8988T (cell line): ENCODE data around the gene MXD4.
"Not testable (repeated sequence)": the region's sequence is repeated elsewhere in the genome, so short reads cannot be mapped to it uniquely, and the experiment has no call there.

Experiments
- DNase-seq: peaks from one replicate; pipeline ENCODE4 v3.0.0; 2011

Gene MXD4

GRCh38 chr4:2291705-2292645 lies 30.1 kb upstream of the MXD4 start:
- DNase-seq = no peak

GRCh38 chr4:2290974-2291704 lies 29.2 kb upstream of the MXD4 start:
- DNase-seq = no peak

GRCh38 chr4:2290488-2290887 lies 28.6 kb upstream of the MXD4 start:
- no peak for DNase-seq

DNA sequence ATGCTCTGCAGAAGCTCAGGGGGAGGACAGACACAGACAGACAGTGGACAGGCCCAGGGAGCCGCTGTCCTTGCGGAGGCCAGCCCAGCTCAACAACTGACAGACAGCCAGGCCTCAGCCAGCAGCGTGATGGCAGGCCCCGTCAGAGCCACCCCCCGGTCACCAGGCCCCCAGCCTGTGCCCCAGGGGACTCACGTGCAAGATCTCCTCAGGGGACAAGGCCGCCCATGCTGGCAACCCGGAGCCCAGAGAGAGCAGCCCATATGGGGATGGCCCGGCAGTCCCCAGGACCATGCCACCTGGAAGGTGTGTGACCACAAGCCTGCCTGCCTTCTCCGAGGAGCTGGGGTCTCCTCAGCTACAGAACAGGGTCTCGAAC lies 28.0 kb upstream of the MXD4 start:
- no peak for DNase-seq

- DNase-seq = no peak
Measured at GRCh38 chr4:2289311-2289954, 27.5 kb upstream of the MXD4 start.

DNA sequence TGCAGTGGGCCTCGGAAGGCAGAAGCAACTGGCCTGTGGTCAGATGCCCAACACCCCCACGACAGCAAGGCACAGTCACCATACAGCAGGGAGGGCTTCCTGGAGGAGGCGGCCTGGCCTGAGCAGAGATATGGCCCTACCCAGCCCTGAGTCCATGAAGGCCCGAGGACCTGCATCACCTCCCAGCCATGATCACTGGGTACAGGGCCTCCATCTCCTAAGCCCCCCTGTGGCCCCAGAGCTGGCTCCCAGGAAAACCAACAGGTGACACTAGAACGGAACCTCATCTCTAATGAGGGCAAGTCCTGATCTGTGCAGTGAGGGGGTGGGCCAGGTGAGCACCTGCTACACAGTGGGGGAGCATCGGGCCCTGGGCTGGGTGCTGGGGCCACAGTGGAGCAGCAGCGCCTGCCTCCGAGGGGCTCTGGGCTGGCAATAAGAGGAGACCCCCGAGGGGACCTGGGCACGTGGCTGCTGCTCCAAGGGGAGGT lies 26.2 kb upstream of the MXD4 start:
- no peak for DNase-seq

DNA sequence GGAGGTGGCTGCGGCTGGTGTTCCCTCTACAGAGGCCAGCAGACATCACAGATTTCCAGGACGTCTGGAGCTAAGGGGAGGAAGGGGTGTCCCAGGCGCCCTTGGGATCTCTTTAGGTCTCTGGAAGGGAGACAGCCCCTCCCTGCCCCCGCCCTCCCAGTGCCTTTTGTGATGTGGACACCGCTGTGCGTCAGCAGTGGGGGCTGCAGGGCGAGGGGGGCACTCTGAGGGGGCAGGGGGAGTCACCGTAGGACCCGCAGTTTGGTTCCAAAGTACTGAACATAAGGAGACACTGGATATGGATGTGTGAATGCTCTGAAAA lies 25.6 kb upstream of the MXD4 start:
- DNase-seq = no peak

DNA sequence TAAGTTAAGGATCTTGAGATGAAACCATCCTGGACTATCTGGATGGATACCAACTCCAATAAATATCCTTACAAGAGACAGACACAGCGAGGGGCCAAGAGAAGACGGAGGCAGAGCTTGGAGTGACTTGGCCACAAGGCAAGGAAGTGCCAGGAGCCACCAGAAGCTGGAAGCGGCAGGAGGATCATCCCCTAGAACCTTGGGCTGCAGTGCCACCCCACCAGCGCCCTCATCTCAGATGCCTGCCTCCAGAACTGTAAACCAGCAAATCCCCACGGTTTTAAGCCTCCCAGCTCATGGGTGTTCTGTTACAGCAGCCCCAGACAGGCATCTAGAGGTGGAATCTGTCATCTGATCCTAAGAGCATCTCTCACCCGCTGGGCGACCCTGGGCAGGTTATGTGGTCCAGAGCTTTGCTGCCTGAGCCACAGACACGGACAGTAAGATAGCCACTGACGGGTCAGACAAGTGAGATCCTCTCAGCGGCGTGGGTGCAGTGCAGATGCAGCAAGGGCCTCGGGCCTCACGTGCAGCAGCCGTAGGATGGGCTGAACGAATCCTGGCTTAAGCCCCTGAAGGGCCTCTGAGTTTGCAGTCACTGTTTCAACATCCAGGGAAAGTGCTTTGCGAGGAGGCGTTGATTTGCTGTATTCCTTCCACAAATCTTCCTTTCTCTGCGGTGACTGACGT lies 25.1 kb upstream of the MXD4 start:
- no peak for DNase-seq

- DNase-seq = no peak
Measured at GRCh38 chr4:2285613-2286381, 23.9 kb upstream of the MXD4 start.

GRCh38 chr4:2284934-2285612 lies 23.2 kb upstream of the MXD4 start:
- DNase-seq = no peak

- no peak for DNase-seq
Measured at GRCh38 chr4:2284161-2284933, 22.4 kb upstream of the MXD4 start.

DNA sequence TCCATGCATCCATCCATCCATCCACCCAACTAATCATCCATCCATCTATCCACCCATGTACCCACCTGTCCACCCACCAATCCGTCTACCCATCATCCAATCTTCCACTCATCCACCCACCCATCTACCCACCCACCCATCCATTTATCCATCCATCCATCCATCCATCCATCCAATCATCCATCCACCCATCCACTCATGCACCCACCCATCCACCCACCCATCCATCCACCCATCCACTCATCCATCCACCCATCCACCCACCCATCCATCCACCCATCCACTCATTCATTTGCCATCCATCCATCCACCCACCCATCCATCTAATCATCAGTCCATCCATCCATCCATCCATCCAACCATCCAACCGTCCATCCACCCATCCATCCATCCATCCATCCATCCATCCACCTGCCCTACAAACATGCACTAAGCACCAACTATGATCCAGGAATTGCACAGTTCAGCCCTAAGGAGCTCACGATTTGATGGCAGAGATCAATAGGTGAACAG lies 21.3 kb upstream of the MXD4 start:
- no peak for DNase-seq

DNA sequence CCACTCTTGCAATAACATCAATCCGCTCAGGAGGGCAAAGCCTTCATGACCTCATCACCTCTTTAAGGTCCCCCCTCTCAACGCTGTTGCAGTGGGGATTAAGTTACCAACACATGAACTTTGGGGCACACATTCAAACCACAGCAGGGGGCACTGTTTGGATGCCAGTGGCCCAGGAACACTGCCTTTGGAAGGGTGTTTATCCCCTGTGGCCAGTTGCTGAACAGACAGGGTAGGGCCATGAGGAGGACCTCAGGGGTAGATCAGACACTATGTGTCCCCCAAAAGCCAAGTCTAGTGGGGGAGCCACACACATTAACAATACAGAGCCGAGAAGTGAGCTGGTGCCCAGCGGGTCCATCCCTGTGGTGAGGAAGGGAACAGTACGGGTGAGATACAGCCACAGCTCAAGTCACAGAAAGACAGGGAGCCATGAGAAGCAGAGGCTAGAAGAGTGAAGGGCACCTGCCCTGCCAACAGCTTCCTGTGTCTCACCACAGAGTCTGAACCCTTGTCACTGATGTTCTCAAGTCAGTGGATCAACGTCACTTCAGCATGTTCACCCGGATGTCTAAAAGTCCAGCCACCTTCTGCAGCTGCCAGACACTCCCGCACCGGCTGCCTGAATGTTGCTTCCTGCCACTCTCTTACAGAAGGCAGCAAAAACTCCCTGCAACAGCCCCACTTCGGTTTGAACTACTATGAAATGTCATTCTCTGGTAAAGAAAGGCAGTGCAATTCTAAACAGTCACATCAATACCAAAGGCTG lies 19.9 kb upstream of the MXD4 start:
- DNase-seq = no peak

GRCh38 chr4:2280531-2281300 lies 18.8 kb upstream of the MXD4 start:
- no peak for DNase-seq

GRCh38 chr4:2277956-2278355 lies 16.0 kb upstream of the MXD4 start:
- no peak for DNase-seq

DNA sequence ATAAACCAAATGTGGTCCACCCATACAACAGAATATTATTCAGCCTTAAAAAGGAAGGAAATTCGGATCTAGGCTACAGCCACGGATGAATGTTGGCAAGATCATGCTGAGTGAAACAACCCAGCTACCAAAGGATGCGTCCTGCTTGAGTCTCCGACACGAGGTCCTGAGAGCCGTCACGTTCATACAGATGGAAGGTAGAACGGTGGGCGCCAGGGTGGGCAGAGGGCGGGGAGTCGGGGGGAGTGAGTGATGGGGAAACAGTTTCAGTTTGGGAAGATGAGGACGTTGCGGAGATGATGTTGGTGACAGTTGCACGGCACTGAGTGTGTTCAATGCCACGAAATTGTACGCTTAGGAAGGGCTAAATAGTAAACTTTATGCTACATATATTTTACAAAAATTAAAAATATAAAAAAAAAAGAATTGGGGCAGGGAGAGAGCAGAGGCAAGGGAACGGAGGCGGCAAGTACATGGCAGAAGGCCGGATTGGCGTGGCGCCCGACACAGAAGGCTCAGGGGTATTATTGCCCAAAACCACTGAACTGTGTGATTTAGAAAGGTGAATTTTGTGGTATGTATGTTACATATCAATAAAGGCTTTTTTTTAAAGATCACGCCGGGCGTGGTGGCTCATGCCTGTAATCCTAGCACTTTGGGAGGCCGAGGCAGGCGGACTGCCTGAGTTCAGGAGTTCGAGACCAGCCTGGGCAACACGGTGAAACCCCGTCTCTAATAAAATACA lies 14.8 kb upstream of the MXD4 start:
- no peak for DNase-seq

DNA sequence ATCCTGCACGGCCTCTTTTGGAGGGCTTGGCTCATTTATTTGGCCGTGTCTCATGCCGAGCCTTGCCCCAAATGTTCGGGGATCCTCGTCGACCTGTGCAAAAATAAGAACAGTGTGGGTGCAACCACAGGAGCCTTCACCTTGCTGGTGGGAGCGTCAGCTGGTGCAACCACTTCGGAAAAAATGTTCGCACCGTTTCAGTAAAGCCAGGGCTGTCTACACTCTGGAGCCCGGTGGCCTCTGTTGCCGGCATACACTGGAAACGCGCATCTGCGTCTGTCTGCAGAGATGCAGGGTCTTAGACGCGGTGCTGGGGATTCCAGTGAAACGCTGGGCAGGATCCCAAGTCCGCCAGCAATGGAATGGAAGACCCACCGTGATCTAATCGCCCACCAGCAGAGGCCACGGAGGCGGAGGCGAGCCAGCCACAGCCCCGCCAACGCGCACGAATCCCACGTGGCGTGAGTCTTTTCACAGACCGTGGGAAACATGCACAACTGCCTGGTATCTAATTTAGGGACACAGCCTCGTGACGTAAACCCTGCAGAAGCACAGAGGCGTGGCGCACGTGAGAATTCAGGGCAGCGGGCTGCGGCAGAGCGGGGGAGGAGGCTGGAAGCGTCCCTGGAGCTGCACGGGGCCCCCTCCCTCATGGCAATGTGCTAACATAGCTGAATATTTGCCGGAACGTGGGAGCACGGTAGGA lies 13.8 kb upstream of the MXD4 start:
- DNase-seq = no peak

GRCh38 chr4:2275044-2275397 lies 13.1 kb upstream of the MXD4 start:
- DNase-seq = not testable (repeated sequence)
